ENCODE measurements around the gene ANGEL1. TPM values are rescaled to one million over a fixed set of nuclear protein-coding genes. Genes with fewer than 3 reads are reported as not detected.

Gene ANGEL1, protein sequence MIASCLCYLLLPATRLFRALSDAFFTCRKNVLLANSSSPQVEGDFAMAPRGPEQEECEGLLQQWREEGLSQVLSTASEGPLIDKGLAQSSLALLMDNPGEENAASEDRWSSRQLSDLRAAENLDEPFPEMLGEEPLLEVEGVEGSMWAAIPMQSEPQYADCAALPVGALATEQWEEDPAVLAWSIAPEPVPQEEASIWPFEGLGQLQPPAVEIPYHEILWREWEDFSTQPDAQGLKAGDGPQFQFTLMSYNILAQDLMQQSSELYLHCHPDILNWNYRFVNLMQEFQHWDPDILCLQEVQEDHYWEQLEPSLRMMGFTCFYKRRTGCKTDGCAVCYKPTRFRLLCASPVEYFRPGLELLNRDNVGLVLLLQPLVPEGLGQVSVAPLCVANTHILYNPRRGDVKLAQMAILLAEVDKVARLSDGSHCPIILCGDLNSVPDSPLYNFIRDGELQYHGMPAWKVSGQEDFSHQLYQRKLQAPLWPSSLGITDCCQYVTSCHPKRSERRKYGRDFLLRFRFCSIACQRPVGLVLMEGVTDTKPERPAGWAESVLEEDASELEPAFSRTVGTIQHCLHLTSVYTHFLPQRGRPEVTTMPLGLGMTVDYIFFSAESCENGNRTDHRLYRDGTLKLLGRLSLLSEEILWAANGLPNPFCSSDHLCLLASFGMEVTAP
- 6.7 TPM for total RNA-seq

DNA sequence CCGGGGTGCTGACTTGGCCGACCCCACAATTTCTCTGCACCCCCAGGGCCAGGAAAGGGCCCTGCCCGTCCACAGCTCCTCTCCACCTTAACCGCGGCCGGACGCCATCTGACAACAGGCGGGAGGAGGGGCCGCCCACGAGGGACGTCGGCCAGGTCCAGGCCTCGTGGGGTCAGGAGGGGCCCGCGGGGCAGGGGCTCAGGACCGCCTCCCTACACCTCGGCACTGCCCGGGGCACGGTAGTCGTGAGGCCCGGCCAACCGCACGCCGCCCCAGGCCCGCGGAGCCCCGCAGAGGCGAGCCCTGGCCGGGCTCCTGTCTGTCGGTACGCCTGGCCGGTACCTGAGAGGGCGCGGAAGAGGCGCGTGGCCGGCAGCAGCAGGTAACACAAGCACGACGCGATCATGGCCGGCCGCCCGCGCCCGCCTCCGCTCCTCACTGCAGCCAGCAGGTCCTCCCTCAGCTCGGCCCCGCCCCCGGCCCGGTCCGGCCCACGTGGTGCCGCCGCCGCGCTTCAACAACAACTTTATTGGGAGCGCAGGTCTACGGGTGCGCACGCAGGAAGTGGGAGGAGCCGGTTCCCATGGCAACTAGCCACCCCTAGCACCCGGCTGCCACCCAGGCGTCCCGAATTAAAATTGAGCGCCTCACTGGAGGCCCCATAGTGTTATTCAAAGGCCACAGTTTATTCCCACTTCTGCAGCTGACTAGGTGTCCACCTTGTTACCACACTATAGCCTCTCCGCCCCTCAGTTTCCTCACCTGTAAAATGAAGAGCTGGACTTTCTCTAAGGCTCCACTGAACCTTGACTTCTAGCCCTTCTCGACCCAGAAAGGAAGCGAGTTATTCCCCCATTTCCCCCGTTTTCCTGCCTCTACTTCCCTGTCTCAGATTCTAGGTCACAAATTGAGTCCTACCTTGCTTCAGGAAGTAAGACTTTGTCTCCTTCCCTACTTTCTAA is at the start of gene ANGEL1:
Gene ANGEL1 (minus strand): TSS at position 461 of the 962 bp plus-strand sequence. CDS start 55 bp downstream, at position 406.
- Histone ChIP-seq H3K27me3 (ENCODE audit: insufficient read depth, low read length) (peaks cover 3% of the 10 kb centered on the region), H3K4me1 (ENCODE audit: insufficient read depth, low read length) (peaks cover 25% of the 10 kb centered on the region), H3K9me3 (ENCODE audit: low read depth, low read length) (no peaks in the 10 kb centered on the region), H3K4me3 (ENCODE audit: low read length) (peak within 1 kb of the TSS; percentile 69)

DNA sequence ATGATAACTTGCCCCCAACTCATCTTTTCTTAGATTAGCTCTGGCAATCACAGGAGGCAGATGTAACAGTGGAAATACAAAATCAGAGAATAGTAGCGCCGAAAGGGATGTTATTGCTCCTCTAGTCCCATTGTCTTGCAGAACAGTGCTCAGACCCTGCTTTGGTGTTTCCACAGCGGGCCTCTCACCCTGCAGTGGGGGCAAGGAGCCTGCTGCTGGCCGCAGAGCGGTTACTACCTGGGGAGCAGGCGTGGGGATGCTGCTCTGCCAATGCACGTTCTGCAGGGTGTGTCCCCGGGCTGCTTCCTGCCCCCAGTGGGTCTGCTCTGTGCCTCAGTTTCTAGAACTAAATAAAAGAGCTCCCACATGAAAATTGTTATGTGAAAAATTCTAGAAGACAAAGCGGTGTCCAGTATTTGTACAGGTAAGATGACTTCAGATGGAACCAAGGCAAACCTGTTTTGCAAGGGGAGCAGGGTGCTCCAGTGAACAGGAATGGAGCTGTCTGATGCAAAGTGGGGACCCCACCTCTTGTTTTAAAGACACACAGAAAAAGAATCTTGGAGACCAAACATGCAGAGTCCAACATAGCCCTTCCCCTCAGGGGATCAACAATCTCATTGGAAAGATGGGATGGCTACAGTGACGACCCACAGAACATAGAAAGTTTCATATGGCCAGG is 49.0 kb upstream of the ANGEL1 start:
- H3K27me3 ChIP-seq (ENCODE audit: insufficient read depth, low read length), result no peaks in the 10 kb centered on the region
- H3K4me3 ChIP-seq (ENCODE audit: low read length), result no peak overlapping the region
- H3K4me1 ChIP-seq (ENCODE audit: insufficient read depth, low read length), result peaks cover 34% of the 10 kb centered on the region
- no peaks in the 10 kb centered on the region for H3K9me3 ChIP-seq (ENCODE audit: low read depth, low read length)

DNA sequence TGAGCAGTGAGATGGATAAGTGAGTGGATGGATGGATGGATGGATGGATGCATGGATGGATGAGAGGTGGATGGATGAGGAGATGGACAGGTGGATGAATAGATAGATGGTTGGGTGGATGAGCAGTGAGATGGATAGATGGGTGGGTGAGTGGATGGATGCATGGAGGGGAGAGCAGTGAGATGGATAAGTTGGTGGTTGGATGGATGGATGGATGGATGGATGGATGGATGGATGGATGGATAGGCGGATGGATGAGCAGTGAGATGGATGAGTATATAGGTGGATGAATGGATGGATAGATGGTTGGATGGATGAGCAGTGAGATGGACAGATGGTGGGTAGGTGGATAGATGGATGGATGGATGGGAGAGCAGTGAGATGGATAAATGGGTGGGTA is 44.1 kb upstream of the ANGEL1 start:
- no peaks in the 10 kb centered on the region for H3K27me3 ChIP-seq (ENCODE audit: insufficient read depth, low read length)
- no peaks in the 10 kb centered on the region for H3K9me3 ChIP-seq (ENCODE audit: low read depth, low read length)
- no peaks in the 10 kb centered on the region for H3K4me1 ChIP-seq (ENCODE audit: insufficient read depth, low read length)
- H3K4me3 ChIP-seq (ENCODE audit: low read length), result no peak overlapping the region

DNA sequence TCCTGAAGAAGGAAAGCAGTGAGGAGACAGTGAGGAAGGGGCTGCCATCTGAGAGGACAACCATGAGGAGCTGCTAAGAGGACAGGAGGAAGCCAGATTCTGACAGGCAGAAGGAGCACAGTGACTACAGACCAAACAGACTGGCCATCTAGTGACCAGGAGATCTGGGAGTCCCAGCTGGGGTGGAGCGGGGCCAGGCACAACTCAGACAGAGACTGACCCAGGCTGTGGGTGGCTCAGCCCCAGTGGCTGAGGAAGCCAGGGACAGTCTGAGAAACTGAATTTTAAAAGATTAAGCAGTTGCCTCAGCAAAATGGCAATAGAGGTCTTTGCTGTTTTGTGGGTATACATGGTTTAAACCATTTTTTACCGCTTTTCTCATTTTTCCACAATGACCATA is 42.4 kb upstream of the ANGEL1 start:
- Histone ChIP-seq H3K4me3 (ENCODE audit: low read length) (no peak overlapping the region), H3K4me1 (ENCODE audit: insufficient read depth, low read length) (no peaks in the 10 kb centered on the region), H3K27me3 (ENCODE audit: insufficient read depth, low read length) (no peaks in the 10 kb centered on the region), H3K9me3 (ENCODE audit: low read depth, low read length) (no peaks in the 10 kb centered on the region)

DNA sequence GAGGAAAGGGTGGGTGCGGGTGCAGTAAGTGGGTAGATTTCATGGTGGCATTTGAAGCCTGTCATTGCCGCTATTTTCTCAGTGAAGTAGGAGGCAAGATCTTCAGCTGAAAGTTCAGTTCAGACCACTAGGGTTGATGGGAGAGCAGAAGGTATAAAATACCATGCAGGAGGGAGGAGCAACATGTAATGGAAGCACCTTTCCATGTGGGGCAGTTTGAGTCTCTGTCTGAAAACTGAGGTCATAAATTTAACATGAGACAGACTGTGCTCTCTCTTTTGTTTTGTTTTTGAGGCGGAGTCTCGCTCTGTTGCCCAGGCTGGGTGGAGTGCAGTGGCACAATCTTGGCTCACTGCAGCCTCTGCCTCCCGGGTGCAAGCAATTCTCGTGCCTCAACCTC is 36.2 kb upstream of the ANGEL1 start:
- Histone ChIP-seq H3K9me3 (ENCODE audit: low read depth, low read length) (no peaks in the 10 kb centered on the region), H3K4me1 (ENCODE audit: insufficient read depth, low read length) (peaks cover 32% of the 10 kb centered on the region), H3K27me3 (ENCODE audit: insufficient read depth, low read length) (no peaks in the 10 kb centered on the region), H3K4me3 (ENCODE audit: low read length) (no peak overlapping the region)

DNA sequence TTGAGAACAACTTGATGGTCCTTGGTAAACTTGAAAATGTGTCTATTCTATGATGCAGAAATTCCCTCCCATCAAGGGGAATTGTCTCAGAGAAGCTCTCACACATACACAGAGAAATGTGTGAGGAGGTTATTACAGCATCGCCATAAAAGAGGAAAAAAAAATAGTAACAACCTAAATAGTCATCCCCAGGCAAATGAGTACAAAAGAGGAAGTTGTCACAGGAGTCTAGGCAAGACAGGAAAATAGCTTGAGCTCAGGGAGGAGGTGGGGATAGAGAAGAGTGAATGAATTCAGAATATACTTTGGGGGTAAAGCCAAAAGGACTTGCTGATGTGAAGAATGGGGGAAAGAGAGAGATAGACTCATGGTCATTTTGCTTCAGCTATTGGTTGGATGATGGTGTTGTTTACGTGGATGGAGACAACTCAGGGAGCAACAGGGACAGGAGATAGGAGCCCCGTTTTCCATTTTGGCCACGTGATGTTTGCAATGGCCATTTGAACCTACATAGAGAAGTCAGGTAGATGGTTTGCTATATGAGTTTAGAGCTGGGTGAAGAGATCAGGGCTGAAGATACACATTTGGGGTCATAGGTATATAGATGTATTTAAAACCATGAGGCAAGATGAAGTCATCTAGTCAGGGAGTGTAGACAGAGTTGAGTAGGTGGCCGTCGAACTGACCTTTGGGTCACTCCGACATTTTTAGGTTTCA is 33.8 kb upstream of the ANGEL1 start:
- Histone ChIP-seq H3K4me3 (ENCODE audit: low read length) (no peak overlapping the region), H3K9me3 (ENCODE audit: low read depth, low read length) (no peaks in the 10 kb centered on the region), H3K27me3 (ENCODE audit: insufficient read depth, low read length) (no peaks in the 10 kb centered on the region), H3K4me1 (ENCODE audit: insufficient read depth, low read length) (peaks cover 33% of the 10 kb centered on the region)

DNA sequence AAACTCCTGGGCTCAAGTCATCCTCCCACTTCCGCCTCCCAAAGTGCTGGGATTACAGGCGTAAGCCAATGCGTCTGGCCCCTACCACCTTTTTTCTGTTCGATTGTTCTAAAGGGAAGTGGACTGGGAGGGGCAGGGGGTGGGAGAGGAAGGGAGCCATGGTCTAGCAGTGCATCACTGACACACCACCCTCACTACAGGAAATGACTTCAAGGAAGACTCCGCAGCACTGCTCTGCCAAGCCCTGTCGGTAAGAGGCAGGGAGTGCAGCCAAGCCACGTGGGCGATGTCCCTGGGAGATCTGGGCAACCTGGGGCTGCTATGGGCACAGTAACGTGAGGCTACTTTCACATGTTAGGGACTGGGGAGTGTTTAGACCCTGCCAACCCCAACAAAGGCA is 31.5 kb upstream of the ANGEL1 start:
- Histone ChIP-seq H3K4me3 (ENCODE audit: low read length) (no peak overlapping the region), H3K27me3 (ENCODE audit: insufficient read depth, low read length) (no peaks in the 10 kb centered on the region), H3K4me1 (ENCODE audit: insufficient read depth, low read length) (peaks cover 33% of the 10 kb centered on the region), H3K9me3 (ENCODE audit: low read depth, low read length) (no peaks in the 10 kb centered on the region)

DNA sequence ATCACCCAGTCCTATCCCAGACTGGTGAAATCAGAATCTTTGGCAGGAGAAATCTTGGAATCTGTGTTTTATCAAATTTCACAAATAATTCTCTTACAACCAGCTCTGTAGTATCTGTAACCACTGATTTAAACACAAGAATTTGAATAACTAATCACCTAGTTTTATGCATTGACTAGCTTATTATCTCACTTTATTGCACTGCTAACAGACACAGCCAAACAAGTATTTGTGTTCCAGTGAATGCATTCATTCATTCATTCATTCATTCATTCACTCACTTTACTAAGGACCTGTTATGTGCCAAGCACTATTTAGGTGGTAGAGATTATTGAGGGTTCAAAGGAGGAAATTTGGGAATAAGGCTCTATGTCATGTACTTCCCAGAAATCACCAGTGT is 29.7 kb upstream of the ANGEL1 start:
- Histone ChIP-seq H3K4me1 (ENCODE audit: insufficient read depth, low read length) (peaks cover 33% of the 10 kb centered on the region), H3K27me3 (ENCODE audit: insufficient read depth, low read length) (no peaks in the 10 kb centered on the region), H3K4me3 (ENCODE audit: low read length) (no peak overlapping the region), H3K9me3 (ENCODE audit: low read depth, low read length) (no peaks in the 10 kb centered on the region)

DNA sequence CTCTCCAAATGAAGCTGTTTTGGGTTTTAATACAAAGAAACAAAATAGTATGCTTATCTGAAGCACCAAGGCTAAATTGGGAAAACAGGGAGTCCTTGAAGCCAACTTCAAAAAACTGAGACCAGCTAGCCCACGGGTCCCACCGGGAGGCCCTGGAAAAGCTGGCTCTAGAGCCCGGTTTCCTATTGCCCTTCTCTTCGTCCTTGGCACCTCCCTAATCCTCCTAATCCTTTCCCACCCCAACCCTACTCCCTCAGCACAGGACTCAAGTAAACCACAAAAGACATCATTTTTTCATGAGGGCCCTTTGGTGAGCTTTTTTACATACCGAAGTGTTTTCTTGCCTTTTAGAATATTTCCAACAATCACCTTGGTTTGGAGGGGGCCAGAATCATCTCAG is 24.8 kb upstream of the ANGEL1 start:
- H3K9me3 ChIP-seq (ENCODE audit: low read depth, low read length), result no peaks in the 10 kb centered on the region

DNA sequence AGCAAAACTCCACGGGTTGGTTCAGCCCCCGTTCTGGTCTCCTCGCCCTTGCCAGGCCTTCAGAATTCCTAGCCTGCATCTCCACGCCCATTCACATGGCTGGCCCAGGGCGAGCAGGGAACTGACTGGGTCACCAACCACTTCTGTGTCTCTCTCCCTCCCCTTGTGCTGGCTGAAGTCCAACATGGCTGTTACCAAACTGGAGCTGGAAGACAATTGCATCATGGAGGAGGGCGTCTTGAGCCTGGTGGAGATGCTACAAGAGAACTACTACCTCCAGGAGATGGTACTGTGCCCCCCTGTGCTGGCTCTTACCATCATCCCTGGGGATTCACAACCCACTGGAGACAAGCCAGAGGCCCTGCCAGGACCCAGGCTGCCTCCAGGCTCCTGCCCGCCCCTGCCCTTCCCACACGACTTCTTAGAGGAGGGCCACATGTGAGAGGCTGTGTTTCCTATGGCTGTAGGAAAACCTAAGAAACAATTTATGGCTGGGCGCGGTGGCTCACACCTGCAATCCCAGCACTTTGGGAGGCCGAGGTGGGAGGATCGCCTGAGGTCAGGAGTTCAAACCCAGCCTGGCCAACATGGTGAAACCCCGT is 23.4 kb upstream of the ANGEL1 start:
- Histone ChIP-seq H3K27me3 (ENCODE audit: insufficient read depth, low read length) (no peaks in the 10 kb centered on the region), H3K9me3 (ENCODE audit: low read depth, low read length) (no peaks in the 10 kb centered on the region), H3K4me3 (ENCODE audit: low read length) (no peak overlapping the region), H3K4me1 (ENCODE audit: insufficient read depth, low read length) (peaks cover 12% of the 10 kb centered on the region)

More for the DNA sequence above, 24.8 kb upstream of the ANGEL1 start:
- Histone ChIP-seq H3K27me3 (ENCODE audit: insufficient read depth, low read length) (no peaks in the 10 kb centered on the region), H3K4me3 (ENCODE audit: low read length) (no peak overlapping the region), H3K4me1 (ENCODE audit: insufficient read depth, low read length) (peaks cover 7% of the 10 kb centered on the region)

DNA sequence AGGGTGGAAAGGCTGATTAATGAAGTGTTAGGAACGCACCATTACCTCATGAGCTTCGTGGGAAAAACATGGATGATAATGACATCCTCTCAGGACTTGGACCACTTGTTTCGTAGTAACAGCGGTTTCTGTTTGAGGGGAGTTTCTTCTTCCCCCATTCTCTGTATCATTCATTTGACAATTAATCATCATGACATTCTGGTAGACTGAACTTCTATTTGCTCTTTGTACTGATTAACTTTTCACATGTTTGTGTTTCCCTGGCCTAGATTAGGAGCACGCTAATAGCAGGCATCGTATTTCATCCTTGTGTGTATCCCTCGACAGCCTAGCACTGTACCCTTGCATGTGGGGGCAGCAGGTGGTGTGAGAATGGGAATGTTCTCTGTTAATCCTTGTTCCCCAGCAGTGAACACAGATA is 21.6 kb upstream of the ANGEL1 start:
- H3K4me3 ChIP-seq (ENCODE audit: low read length), result no peak overlapping the region
- H3K27me3 ChIP-seq (ENCODE audit: insufficient read depth, low read length), result no peaks in the 10 kb centered on the region
- peaks cover 12% of the 10 kb centered on the region for H3K4me1 ChIP-seq (ENCODE audit: insufficient read depth, low read length)
- no peaks in the 10 kb centered on the region for H3K9me3 ChIP-seq (ENCODE audit: low read depth, low read length)

DNA sequence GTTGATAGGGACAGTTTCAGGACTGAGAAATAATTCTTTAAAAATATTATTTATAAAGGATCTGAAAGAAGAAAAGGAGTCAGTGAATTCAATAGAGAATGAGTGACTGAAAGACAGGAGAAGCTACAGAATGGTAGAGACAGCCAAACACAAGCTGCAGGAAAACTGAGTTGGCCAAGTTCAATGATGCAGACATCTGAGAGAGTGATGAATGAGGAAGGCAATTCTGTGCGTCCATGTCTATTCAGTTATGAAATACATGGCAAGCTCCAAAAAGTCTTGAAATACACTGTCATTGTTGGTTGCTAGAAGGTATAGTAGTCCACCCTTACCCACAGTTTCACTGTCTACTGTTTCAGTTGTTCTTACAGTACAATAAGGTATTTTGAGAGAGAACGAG is 20.3 kb upstream of the ANGEL1 start:
- no peaks in the 10 kb centered on the region for H3K9me3 ChIP-seq (ENCODE audit: low read depth, low read length)

DNA sequence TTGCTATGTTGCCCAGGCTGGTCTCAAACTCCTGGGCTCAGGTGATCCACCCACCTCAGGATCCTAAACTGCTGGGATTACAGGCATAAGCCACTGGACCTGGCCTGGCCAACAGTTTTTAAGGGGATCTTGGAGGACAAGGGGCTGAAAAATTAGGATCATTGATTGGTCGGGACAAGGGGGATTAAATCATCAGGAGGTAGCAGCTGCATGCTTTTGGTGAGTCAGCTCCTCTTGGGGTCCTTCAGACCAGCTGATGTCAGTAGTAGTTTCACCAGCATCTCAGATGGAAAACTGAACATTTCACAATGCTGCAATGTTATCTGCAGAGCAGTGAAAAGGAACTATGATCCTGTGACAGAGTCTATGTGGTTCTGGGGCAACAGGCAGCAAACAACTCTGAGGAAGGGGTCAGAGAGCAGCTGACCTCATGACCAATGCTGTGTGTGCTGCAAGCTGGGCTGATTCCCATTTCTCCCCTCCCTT is 19.9 kb upstream of the ANGEL1 start:
- Histone ChIP-seq H3K4me1 (ENCODE audit: insufficient read depth, low read length) (peaks cover 16% of the 10 kb centered on the region), H3K9me3 (ENCODE audit: low read depth, low read length) (no peaks in the 10 kb centered on the region), H3K4me3 (ENCODE audit: low read length) (no peak overlapping the region), H3K27me3 (ENCODE audit: insufficient read depth, low read length) (no peaks in the 10 kb centered on the region)

More for the DNA sequence above, 20.3 kb upstream of the ANGEL1 start:
- peaks cover 16% of the 10 kb centered on the region for H3K4me1 ChIP-seq (ENCODE audit: insufficient read depth, low read length)
- no peaks in the 10 kb centered on the region for H3K27me3 ChIP-seq (ENCODE audit: insufficient read depth, low read length)
- H3K4me3 ChIP-seq (ENCODE audit: low read length), result no peak overlapping the region
